ENCODE results near the gene VANGL1.

VANGL1 gene

GRCh38 chr1:115655916-115656315 lies 14.1 kb downstream of the VANGL1 start:
- Histone ChIP-seq H3K4me1 (ENCODE audit: low read length) (no peaks in the 10 kb centered on the region), H4K20me1 (ENCODE audit: insufficient read depth, low read length) (no peaks in the 10 kb centered on the region), H3K4me2 (ENCODE audit: low read length) (no peak overlapping the region), H3K36me3 (replicated peaks; ENCODE audit: low read depth, low read length) (no peaks in the 10 kb centered on the region), H3K4me3 (ENCODE audit: low read length) (no peak overlapping the region), H3K27ac (ENCODE audit: low read length) (no peak overlapping the region), H3K9me3 (ENCODE audit: insufficient read depth, low read length) (no peaks in the 10 kb centered on the region), H3K27me3 (ENCODE audit: low read depth, low read length) (peaks cover 3% of the 10 kb centered on the region), H2AFZ (ENCODE audit: low read depth, low read length) (no peak overlapping the region), H3K79me2 (ENCODE audit: low read length) (no peaks in the 10 kb centered on the region), H3K9ac (ENCODE audit: low read length) (no peak overlapping the region)
- TF ChIP-seq EZH2phosphoT487 (IDR thresholded peaks at IDR 0.05; ENCODE audit: low read depth), result no peak
- TF ChIP-seq, protein P1, sequence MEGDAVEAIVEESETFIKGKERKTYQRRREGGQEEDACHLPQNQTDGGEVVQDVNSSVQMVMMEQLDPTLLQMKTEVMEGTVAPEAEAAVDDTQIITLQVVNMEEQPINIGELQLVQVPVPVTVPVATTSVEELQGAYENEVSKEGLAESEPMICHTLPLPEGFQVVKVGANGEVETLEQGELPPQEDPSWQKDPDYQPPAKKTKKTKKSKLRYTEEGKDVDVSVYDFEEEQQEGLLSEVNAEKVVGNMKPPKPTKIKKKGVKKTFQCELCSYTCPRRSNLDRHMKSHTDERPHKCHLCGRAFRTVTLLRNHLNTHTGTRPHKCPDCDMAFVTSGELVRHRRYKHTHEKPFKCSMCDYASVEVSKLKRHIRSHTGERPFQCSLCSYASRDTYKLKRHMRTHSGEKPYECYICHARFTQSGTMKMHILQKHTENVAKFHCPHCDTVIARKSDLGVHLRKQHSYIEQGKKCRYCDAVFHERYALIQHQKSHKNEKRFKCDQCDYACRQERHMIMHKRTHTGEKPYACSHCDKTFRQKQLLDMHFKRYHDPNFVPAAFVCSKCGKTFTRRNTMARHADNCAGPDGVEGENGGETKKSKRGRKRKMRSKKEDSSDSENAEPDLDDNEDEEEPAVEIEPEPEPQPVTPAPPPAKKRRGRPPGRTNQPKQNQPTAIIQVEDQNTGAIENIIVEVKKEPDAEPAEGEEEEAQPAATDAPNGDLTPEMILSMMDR (IDR thresholded peaks at IDR 0.05; ENCODE audit: low read depth, low read length), result no peak

GRCh38 chr1:115656461-115657077 lies 14.8 kb downstream of the VANGL1 start:
- H3K9ac ChIP-seq (ENCODE audit: low read length), result no peak overlapping the region
- H3K4me1 ChIP-seq (ENCODE audit: low read length), result no peaks in the 10 kb centered on the region
- no peaks in the 10 kb centered on the region for H4K20me1 ChIP-seq (ENCODE audit: insufficient read depth, low read length)
- no peak overlapping the region for H3K4me3 ChIP-seq (ENCODE audit: low read length)
- no peak overlapping the region for H3K27ac ChIP-seq (ENCODE audit: low read length)
- no peaks in the 10 kb centered on the region for H3K9me3 ChIP-seq (ENCODE audit: insufficient read depth, low read length)
- no peaks in the 10 kb centered on the region for H3K36me3 ChIP-seq (replicated peaks; ENCODE audit: low read depth, low read length)
- no peak overlapping the region for H3K4me2 ChIP-seq (ENCODE audit: low read length)
- H3K27me3 ChIP-seq (ENCODE audit: low read depth, low read length), result peaks cover 3% of the 10 kb centered on the region; the same call in 1 of the 2 replicates
- H2AFZ ChIP-seq (ENCODE audit: low read depth, low read length), result no peak overlapping the region
- no peak for TF ChIP-seq EZH2phosphoT487 (IDR thresholded peaks at IDR 0.05; ENCODE audit: low read depth)
- TF ChIP-seq, protein P1 (IDR thresholded peaks at IDR 0.05; ENCODE audit: low read depth, low read length), result no peak
- H3K79me2 ChIP-seq (ENCODE audit: low read length), result no peaks in the 10 kb centered on the region

GRCh38 chr1:115658646-115659045 lies 16.9 kb downstream of the VANGL1 start:
- Histone ChIP-seq H2AFZ (ENCODE audit: low read depth, low read length) (no peak overlapping the region), H3K36me3 (replicated peaks; ENCODE audit: low read depth, low read length) (no peaks in the 10 kb centered on the region), H3K9ac (ENCODE audit: low read length) (no peak overlapping the region), H3K4me2 (ENCODE audit: low read length) (no peak overlapping the region), H3K79me2 (ENCODE audit: low read length) (no peaks in the 10 kb centered on the region), H4K20me1 (ENCODE audit: insufficient read depth, low read length) (no peaks in the 10 kb centered on the region), H3K4me1 (ENCODE audit: low read length) (no peaks in the 10 kb centered on the region), H3K9me3 (ENCODE audit: insufficient read depth, low read length) (no peaks in the 10 kb centered on the region), H3K4me3 (ENCODE audit: low read length) (no peak overlapping the region), H3K27ac (ENCODE audit: low read length) (no peak overlapping the region), H3K27me3 (ENCODE audit: low read depth, low read length) (peaks cover 3% of the 10 kb centered on the region; the same call in 1 of the 2 replicates)
- TF ChIP-seq EZH2phosphoT487 (IDR thresholded peaks at IDR 0.05; ENCODE audit: low read depth), result no peak
- TF ChIP-seq, protein P1 (IDR thresholded peaks at IDR 0.05; ENCODE audit: low read depth, low read length), result no peak

GRCh38 chr1:115660151-115660550 lies 18.4 kb downstream of the VANGL1 start:
- Histone ChIP-seq H3K4me2 (ENCODE audit: low read length) (no peak overlapping the region), H3K27ac (ENCODE audit: low read length) (no peak overlapping the region), H3K27me3 (ENCODE audit: low read depth, low read length) (peaks cover 3% of the 10 kb centered on the region; the same call in 1 of the 2 replicates), H3K36me3 (replicated peaks; ENCODE audit: low read depth, low read length) (no peaks in the 10 kb centered on the region), H3K79me2 (ENCODE audit: low read length) (no peaks in the 10 kb centered on the region), H4K20me1 (ENCODE audit: insufficient read depth, low read length) (no peaks in the 10 kb centered on the region), H3K9me3 (ENCODE audit: insufficient read depth, low read length) (no peaks in the 10 kb centered on the region), H2AFZ (ENCODE audit: low read depth, low read length) (no peak overlapping the region), H3K4me1 (ENCODE audit: low read length) (no peaks in the 10 kb centered on the region), H3K4me3 (ENCODE audit: low read length) (no peak overlapping the region), H3K9ac (ENCODE audit: low read length) (no peak overlapping the region)
- TF ChIP-seq, protein P1 (IDR thresholded peaks at IDR 0.05; ENCODE audit: low read depth, low read length), result no peak
- no peak for TF ChIP-seq EZH2phosphoT487 (IDR thresholded peaks at IDR 0.05; ENCODE audit: low read depth)
